Panc1 (cell line): ENCODE measurements around the gene ASAP2.

ENCODE experiments used
- CTCF ChIP-seq: fragments of 450-650 bp; IDR thresholded peaks from 2 replicates; pipeline ENCODE4 v1.5.1; 2017; ENCODE audit warnings: mild to moderate bottlenecking
- POLR2AphosphoS5 ChIP-seq: IDR thresholded peaks from 2 replicates; pipeline ENCODE4 v1.6.1; 2012; ENCODE audit warnings: mild to moderate bottlenecking, low read depth, low read length, moderate library complexity

- TF ChIP-seq CTCF (no peak), POLR2AphosphoS5 (peak; percentile 23; the same call in 1 of the 2 replicates)
Observed at GRCh38 chr2:9236867-9237266, 30.3 kb downstream of the ASAP2 start.
